C1 segment of cervical spinal cord (tissue), 14 donors: Measurements from ENCODE around the gene SLC15A5.
A peak's percentile ranks its signal among the peaks of the same experiment; 100 is the strongest.

ENCODE experiments used
- DNase-seq, 14 donors: peaks; one replicate each; lab custom pipeline; 2025; lab: John Stamatoyannopoulos, UW

SLC15A5 gene, protein sequence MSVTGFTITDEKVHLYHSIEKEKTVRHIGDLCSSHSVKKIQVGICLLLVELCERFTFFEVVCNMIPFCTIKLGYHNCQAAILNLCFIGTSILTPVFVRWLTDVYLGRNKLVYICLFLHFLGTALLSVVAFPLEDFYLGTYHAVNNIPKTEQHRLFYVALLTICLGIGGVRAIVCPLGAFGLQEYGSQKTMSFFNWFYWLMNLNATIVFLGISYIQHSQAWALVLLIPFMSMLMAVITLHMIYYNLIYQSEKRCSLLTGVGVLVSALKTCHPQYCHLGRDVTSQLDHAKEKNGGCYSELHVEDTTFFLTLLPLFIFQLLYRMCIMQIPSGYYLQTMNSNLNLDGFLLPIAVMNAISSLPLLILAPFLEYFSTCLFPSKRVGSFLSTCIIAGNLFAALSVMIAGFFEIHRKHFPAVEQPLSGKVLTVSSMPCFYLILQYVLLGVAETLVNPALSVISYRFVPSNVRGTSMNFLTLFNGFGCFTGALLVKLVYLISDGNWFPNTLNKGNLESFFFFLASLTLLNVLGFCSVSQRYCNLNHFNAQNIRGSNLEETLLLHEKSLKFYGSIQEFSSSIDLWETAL

DNA sequence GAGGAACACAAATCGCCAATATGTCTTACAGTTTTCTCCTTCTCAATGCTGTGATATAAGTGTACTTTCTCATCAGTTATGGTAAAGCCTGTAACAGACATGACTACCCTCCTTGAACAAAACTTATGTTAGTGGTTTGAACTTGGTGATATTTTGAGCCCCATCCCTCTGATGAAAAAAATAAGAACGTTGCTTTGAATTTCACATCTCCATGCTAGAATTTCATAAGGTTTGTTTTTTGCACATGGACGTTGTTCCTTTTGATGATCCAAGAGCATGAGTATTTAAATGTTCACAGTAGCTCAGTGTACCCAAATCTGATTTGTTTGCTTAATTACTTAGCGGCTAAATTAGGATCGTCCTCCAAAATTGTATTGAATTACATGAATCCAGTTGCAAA is at the start of gene SLC15A5:
SLC15A5 (minus strand) TSS at position 101 of the 400 bp plus-strand sequence; CDS start at position 101, 0 bp downstream.
- no peak for DNase-seq

DNA sequence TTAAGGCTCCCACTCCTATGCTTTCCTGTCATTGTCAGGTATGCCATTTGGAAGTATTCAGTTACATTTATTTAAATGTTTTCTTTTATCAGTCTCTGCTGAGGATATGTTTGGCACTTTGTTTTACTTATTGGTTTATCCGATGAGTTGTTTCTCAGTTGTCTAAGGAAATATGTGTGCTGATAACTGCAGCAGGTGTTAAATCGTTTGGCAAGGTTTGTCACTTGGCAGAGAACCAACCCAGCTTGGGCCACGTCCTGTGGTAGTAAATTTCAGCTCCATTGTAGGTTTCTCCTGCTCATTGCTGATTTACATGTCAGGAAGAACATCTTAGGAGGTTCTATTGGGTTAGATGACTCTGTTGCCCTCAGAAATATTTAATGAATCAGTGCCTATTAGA is 47.9 kb upstream of the SLC15A5 start:
- DNase-seq: no peak

DNA sequence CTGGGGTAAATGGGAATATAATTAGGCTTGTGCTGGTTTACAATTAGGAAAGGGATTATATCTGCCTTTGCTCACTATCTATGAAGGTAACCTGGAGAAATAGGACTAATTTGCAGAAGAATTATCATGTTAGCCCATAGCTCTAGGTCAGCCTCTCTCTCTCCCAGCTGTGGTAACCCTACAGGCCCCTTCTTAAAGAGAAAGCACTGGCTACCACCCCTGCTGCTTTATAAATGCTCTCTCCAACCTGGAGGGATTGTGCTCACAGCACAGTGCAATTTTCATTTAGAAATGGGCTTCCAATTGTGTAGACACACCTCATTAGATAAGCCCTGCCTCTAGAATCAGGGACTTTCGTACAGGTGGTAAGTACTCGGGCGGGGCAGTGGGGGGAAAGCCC is 47.3 kb upstream of the SLC15A5 start:
- no peak for DNase-seq

DNA sequence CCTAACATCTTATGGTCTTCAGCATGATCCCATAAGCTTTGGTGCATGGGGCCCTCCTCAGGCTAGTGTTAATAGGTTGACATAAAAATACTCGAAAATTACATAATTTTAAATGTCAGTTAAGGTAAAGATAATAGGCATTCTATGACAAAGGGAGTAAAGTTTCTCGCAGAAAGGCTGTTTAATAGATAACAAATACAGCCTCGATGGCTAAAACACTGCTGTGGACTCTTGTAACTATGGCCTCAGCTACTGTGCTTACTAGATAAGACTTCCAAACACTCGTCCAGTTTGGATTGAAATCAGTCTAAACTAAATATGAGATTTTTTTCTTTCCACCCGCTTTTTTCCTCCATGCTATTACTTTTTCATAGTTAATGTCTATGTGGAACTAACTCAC is 46.8 kb upstream of the SLC15A5 start:
- DNase-seq: no peak

DNA sequence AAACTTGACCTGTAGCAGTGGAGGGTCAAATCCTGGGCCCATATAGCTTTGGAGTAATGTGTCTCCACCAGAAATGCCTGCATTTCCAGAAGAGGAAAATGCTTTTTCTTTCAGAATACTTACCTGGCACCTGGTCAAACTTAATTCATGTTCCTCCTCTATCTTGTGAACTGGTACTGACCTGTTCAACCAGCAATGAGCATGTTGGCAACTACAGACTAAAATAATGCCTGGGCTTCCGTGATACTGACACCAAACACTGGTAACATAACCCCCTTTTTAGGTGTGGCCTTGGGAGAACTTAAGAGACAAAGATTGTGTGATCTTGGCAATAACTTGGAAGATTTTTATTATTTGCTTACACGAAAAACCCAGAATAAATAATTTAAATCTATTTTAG is 46.2 kb upstream of the SLC15A5 start:
- DNase-seq: no peak

DNA sequence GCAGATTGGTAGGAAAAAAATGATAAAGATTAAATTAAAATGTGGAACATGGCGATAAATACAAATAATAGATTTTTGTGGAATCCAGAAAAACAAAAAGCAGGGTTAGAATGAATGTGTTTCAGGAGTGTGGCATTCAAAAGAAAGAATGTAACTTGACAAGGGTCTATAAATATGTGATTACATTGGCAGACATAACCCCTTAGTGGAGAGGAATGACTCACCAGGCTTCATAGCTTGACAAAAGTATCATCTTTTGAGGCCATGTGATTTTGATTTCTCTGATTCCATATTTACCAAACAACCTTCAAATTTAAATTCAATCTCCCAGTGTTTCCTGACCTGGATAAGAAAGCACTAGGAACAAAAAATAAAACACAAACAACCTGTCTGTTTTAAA is 45.5 kb upstream of the SLC15A5 start:
- no peak for DNase-seq

DNA sequence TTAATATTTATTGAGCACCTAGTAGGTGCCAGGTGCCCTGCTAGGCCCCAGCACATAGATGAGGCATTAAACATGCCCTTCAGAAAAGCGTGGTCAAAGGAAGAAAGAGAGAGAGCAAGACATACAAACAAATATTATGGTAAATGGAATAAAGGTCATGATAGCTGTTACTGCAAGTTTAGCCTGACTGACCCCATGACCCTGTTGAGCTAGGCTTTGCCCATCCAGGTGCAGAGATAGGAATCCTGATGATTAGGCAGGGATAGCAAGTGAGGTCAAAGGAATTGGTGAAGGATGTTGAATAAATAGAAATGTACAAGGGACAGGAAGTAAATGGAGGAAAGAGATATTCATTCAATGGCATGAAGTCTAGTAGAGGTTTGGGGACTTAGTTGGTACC is 33.4 kb upstream of the SLC15A5 start:
- no peak for DNase-seq

DNA sequence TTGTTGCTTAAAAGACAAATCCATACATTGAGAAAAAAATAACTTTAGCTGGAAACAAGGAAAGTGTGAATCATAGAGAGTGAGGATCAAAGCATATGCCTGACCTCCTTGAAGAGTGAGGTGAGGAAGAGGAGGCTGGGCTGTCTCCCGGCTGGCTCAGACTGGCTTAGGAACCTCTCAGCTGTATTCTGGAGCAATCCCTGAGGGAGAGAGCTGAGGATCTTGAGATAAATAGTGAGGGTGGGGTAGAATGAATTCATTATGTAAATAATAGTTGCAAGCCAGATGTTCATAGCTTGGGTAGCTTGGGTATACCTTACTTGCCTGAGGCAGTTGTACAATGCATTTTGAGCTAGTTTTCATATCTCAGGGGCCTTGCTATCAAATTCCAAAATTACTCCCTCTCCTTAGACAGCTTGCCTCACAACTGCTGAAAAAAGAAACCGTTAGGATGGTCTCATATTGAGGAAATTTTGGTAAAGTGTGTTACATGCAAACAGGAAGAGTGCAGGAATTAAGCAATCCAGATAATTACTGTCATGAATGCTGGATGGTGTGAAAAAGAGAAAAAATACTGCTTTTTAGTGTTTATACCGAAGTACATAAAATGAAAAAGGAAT is 30.5 kb upstream of the SLC15A5 start:
- no peak for DNase-seq

DNA sequence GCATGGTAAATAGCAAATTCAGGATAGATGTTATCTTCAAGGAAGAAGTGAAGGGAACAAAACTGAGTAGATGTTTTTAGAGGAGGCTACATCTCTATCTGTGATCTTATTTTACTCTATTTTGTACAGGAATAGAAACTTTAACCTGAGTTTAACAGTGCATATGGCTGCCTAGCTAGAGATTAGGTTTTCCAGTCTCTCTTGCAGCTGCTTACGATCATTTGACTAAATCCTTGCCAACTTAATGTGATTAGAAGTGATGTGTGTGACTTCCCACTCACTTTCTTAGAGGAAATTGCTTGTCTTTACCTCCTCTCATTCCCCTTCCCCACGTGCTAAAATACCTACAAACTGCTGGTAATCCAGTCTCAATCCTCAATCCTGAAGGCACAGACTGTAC is 26.5 kb upstream of the SLC15A5 start:
- DNase-seq: no peak

DNA sequence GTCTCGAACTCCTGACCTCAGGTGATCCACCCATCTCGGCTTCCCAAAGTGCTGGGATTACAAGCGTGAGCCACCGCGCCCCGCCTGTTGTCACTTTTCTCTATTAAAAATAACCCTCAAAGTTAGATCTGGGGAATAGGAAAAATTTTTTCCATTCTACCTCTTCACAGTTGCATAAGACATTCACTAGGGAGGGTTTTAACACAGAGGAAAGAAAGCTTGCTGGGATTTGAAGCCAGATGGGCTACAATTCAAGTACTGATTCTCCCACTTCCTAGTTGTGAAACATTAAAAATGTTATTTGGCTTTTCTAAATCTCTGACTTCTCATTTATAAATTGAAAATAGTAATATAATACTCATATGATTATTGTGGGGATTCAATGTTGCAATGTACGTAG is 23.3 kb upstream of the SLC15A5 start:
- no peak for DNase-seq

DNA sequence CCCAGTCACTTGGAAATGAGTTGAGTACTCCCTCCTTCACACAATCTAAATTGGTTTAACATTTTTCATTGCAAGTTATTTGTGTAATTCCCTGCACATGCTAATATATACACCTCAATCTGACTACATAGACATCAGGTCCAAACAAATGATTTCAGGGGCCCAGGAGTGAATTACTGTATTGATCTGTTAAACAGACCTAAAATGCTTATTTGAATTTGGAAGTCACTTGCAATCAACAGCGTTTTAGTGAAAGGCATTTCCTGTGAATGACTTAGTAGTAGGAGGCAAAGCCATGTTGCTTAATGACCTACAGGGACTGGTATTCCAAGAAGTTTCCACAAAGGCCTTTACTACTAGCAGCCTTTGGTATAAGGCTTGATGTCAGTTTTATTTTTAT is 22.6 kb upstream of the SLC15A5 start:
- DNase-seq: no peak

DNA sequence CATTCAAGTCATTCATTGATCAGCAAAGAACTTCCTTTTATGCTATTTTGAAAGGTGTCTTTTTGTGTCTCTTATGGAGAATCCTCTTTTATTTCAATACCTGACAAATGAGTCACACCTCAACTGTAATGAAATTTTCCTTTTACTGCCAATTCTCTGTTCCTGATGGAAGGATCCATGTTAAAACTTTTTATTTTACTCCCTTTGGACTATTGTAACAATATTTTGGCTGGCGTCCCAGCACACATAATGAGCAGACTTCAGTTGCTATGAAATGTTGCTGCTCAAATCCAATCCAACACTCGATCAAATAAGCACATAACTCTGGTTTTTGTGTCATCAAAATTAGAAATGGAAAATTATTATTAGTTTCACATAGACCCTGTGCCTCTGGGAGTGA is 21.9 kb upstream of the SLC15A5 start:
- DNase-seq: no peak

DNA sequence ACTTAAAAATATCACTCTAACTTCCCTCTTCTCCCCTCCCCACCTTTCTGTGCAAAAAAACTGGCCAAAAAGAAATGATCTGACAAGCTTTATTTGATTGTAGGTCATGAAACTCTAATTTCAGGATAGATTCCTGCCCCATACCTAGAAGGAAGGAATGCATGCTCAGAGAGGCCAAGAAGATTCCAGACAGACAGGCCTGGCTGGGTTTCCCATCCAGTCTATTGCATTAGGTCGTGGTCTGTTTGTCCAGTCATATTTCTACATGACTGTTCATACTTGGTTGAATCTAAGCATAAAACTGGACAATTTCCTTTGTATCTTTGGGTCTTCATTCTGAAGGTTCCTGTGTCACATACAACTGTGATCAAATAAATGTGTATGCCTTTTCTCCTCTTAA is 20.0 kb upstream of the SLC15A5 start:
- DNase-seq: no peak

DNA sequence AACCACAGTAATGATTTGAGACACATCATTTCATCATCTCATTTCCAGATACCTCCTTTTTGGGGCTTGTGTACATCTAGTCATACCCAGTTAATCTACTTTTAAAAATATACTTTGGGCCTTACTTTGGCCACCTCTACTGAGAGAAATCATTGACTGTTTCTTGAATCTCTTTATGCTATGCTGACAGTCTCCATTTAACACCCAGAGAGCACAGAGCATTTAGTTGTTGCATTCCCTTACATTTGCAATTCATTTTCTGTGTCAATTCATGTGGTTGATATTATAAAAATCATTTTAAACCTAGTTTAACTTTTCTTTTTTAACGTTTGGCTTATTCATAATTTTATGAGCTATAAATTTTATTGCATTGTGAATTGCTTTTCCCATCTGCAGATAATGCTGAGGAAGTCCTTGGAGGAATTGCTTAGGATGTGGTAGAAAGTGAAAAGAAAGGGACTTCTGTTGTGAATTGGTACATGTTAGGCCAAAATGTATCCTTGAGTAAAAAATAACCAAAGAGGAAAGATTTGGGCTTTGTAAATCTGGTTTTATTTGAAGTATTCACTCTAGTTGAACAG is 17.0 kb upstream of the SLC15A5 start:
- no peak for DNase-seq

DNA sequence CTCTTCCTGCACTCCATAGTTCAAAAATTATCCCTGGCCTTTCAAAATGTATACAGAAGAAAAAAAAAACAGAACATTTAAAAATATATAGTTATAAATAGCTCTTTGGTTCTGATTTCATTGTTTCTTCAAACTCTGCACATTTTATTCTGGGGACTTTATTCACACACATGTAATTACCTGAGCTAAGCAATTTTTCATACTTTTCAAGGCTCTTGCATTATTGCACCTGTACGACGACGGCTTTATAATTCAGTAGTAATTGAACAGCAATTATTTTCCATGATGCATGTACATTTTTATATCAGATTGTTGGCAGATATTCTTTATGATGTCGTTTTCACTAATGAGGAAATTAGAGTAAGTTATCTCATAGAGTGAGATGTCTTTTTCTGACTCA is 13.5 kb upstream of the SLC15A5 start:
- DNase-seq: no peak

DNA sequence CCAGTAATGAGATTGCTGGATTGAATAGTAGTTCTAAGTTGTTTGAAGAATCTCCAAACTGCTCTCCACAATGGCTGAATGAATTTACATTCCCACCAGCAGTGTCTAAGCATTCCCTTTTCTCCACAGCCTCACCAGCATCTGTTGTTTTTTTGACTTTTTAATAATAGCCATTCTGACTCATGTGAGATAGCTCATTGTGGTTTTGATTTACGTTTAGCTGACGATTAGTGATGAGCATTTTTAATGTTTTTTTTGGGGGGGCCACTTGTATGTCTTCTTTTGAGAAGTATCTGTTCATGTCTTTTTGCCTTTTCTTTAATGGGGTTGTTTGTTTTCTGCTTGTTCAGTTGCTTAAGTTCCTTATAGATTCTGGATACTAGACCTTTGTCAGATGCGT is 8.1 kb upstream of the SLC15A5 start:
- DNase-seq: no peak

DNA sequence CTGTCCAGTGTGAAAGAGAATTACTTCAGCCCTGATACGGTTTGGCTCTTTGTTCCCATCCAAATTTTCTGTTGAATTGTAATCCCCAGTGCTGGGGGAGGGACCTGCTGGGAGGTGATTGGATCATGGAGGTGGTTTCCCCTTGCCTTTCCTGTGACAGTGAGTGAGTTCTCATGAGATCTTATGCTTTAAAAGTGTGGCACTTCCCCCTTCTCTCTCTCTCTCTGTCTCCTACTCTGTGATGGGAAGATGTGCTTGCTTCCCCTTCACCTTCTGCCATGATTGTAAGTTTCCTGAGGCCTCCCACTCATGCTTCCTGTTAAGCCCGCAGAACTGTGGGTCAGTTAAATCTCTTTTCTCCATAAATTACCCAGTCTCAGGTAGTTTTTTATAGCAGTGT is 5.5 kb upstream of the SLC15A5 start:
- no peak for DNase-seq

DNA sequence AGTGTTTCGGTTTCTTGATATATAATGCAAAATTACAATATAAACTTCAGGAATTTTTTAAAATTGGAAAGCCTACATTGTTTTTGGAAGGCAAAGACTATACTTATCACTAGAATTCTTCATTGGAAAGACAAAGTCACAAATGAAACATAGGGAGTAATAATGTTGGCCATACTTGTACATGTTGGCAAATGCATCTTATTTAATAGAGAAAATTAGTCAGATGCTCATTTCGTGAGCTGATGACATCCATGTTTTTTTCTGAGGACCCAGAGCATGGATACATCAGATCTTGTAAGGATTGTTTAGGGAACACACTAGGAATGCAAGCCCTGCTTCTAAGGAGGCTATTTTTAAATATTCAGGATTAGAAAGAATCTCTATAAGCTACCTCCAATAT is 4.6 kb upstream of the SLC15A5 start:
- no peak for DNase-seq

DNA sequence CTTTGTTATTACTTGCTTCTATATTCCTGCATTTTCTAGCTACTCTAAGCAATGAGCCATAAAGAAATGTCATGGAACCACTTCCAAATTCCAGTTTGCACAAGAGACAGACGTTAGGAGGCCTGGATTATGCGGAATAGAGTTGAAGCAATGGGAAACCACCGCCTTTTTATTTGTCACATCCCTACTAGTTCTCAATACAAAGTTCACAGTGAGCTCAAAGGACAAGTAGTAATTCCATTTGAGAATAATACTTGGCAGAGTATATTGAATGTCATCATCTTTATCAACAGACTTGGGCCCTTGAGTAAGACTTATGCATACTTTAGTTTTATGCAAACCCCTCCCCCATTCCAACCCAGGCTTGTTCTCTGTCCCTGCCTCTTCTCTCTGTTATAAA is 3.7 kb upstream of the SLC15A5 start:
- no peak for DNase-seq

DNA sequence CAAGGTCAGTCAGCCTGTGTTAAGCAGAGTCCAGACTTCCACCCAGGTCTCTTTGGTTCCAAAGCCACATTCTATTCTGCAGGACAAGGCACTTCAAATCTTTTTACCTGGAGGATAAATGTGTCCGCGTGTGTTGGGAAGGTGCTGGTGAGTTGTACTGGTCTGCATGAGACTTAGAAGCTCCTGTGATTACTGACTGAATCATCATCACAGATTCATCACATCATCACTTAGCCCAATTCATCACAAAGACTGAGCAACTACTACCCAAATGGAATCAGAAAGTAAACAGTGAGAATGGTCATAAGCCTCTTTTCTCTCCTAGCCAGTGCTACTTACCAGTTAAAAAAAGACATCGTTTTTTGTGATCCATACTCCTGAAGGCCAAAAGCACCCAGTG is 5.3 kb downstream of the SLC15A5 start:
- no peak for DNase-seq

DNA sequence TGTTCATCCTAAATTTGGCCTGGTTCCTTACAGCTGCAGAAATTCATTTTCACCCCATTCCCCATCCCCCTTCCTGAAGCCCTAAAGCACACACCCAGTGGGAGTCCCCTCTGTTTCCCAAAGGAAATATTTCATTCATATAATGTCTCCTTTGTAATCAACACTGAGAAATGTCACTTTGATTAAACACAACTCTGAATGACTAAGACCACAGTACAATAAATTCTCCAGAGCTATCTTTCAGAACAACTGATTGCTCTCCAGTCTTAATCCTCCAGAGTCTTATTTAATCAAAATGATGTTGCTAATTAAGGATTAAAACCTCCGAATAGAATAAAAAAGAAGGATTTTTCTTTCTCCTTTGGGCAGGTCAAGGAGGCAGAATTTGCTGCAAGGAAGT is 6.4 kb downstream of the SLC15A5 start:
- no peak for DNase-seq

DNA sequence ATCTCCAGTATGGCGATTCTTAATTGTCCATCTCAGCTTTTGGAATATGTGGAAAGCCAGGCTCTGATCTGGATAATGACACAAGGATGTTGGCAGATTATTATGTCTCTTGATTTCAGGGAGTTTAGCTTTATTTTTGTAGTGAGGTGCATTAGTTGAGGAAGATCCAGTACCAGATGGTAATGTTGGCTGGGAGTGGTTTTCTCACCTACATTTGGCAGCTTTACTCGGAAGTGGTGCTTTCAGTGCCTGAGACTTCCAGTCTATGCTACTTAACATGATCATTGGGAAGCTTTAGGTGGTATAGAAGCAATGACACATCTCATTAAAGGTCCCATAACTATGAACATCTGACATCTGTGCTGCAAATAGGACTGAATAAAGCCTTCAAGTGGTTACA is 7.5 kb downstream of the SLC15A5 start:
- peak in 1 of 14 donors; percentile 1 for DNase-seq

DNA sequence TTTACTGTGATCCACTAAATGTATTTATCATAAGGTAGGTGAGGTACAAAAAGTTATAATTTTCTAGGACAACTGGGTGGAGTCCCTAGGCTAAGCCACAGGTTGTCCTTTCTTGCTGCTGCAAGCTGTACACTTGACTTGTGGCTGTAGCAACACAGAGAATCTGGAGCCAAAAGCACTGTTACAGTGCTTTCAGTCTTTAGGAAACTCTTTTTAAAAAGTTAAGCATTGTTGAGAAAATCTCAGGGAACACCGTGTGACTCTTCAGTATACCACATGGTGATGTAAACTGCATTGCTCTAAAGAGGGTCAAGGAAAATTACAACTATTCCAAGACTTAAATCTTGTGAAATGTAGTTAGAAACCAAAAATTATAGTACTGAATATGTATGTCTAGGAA is 11.4 kb downstream of the SLC15A5 start:
- no peak for DNase-seq
